GM23338 (cell line): Measurements from ENCODE around the gene CNN3. TPM values are rescaled to one million over a fixed set of nuclear protein-coding genes. Genes with fewer than 3 reads are reported as not detected.

ENCODE experiments used
- ATAC-seq: fragments of 200-7000 bp; cut with Tn5 transposase; 3 replicates; pipeline ENCODE4 v1.9.1; 2020
- DNase-seq: peaks from one replicate; pipeline ENCODE4 v3.0.0-alpha.2; 2015; ENCODE audit warnings: low spot score
- H2AFZ ChIP-seq: fragments of 200-600 bp; sonication (generic); 2 replicates; pipeline ENCODE4 v1.8.0; 2016; ENCODE audit warnings: antibody characterized with exemption, mild to moderate bottlenecking, moderate library complexity
- H3F3A ChIP-seq: fragments of 200-600 bp; sonication (generic); replicated peaks from 2 replicates; pipeline ENCODE4 v1.8.0; 2017; ENCODE audit warnings: antibody characterized with exemption, mixed run types, low read depth
- H3K27ac ChIP-seq: fragments of 200-600 bp; sonication (generic); 2 replicates; pipeline ENCODE4 v1.6.1; 2016; ENCODE audit warnings: low read depth
- H3K27me3 ChIP-seq: fragments of 200-600 bp; sonication (generic); 2 replicates; pipeline ENCODE4 v1.8.0; 2016; ENCODE audit warnings: mild to moderate bottlenecking, mixed run types, moderate library complexity; ENCODE audit not compliant: insufficient read depth
- H3K36me3 ChIP-seq: fragments of 200-600 bp; sonication (generic); 2 replicates; pipeline ENCODE4 v1.8.0; 2016; ENCODE audit warnings: mild to moderate bottlenecking; ENCODE audit not compliant: insufficient read depth
- H3K4me1 ChIP-seq: fragments of 200-600 bp; sonication (generic); 2 replicates; pipeline ENCODE4 v1.8.0; 2016; ENCODE audit warnings: mild to moderate bottlenecking, moderate library complexity; ENCODE audit not compliant: insufficient read depth
- H3K4me2 ChIP-seq: fragments of 200-600 bp; sonication (generic); 2 replicates; pipeline ENCODE4 v1.7.1; 2017; ENCODE audit warnings: mixed run types
- H3K4me3 ChIP-seq: fragments of 200-600 bp; sonication (generic); 2 replicates; pipeline ENCODE4 v1.6.1; 2016; ENCODE audit warnings: mixed run types
- H3K79me2 ChIP-seq: fragments of 200-600 bp; sonication (generic); replicated peaks from 2 replicates; pipeline ENCODE4 v1.8.0; 2017; ENCODE audit warnings: mild to moderate bottlenecking; ENCODE audit not compliant: insufficient read depth
- H3K9me2 ChIP-seq: fragments of 200-600 bp; sonication (generic); 2 replicates; pipeline ENCODE4 v1.8.0; 2017; ENCODE audit not compliant: insufficient read depth
- H4K20me1 ChIP-seq: fragments of 200-600 bp; sonication (generic); replicated peaks from 2 replicates; pipeline ENCODE4 v1.8.0; 2017; ENCODE audit warnings: mild to moderate bottlenecking; ENCODE audit not compliant: insufficient read depth
- H3K27ac Mint-ChIP-seq: 2 replicates; pipeline ENCODE4 v1.8.0; 2020; ENCODE audit warnings: inconsistent platforms, mild to moderate bottlenecking, moderate library complexity, mixed read lengths
- H3K27me3 Mint-ChIP-seq: 3 replicates; pipeline ENCODE4 v1.8.0; 2022; ENCODE audit warnings: low read depth, mild to moderate bottlenecking, moderate library complexity, mixed read lengths, inconsistent platforms; ENCODE audit not compliant: insufficient read depth, poor library complexity
- H3K36me3 Mint-ChIP-seq: 3 replicates; pipeline ENCODE4 v1.8.0; 2021; ENCODE audit warnings: low read depth, mild to moderate bottlenecking, inconsistent platforms, moderate library complexity, mixed read lengths
- H3K4me1 Mint-ChIP-seq: 3 replicates; pipeline ENCODE4 v1.8.0; 2020; ENCODE audit warnings: mild to moderate bottlenecking, inconsistent platforms, mixed read lengths
- H3K4me3 Mint-ChIP-seq: 3 replicates; pipeline ENCODE4 v1.8.0; 2021; ENCODE audit warnings: moderate library complexity, mild to moderate bottlenecking, inconsistent platforms, mixed read lengths
- H3K9me3 Mint-ChIP-seq: 3 replicates; pipeline ENCODE4 v1.8.0; 2020; ENCODE audit warnings: moderate library complexity, mild to moderate bottlenecking, inconsistent platforms, mixed read lengths
- CREB1 ChIP-seq: fragments of 250-450 bp; sonication (Bioruptor Pico); IDR thresholded peaks from 2 replicates; pipeline ENCODE4 v1.5.0; 2020; ENCODE audit warnings: low read depth, mild to moderate bottlenecking, moderate library complexity
- EZH2 ChIP-seq: fragments of 200-600 bp; sonication (generic); IDR thresholded peaks from one replicate; pipeline ENCODE4 v1.8.0; 2017; ENCODE audit warnings: antibody characterized with exemption, mild to moderate bottlenecking, low read depth; ENCODE audit not compliant: unreplicated experiment
- EZH2phosphoT487 ChIP-seq: fragments of 200-600 bp; sonication (generic); IDR thresholded peaks from one replicate; pipeline ENCODE4 v1.8.1; 2018; ENCODE audit warnings: antibody characterized with exemption; ENCODE audit not compliant: unreplicated experiment
- JUNB ChIP-seq: IDR thresholded peaks from one replicate; pipeline ENCODE4 v1.6.1; 2016; ENCODE audit warnings: antibody characterized with exemption; ENCODE audit not compliant: unreplicated experiment
- NANOG ChIP-seq: IDR thresholded peaks from 2 replicates; pipeline ENCODE4 v1.6.1; 2016; ENCODE audit warnings: antibody characterized with exemption, borderline replicate concordance
- POLR2AphosphoS5 ChIP-seq: IDR thresholded peaks from 2 replicates; pipeline ENCODE4 v1.6.1; 2016; ENCODE audit warnings: antibody characterized with exemption, low read depth
- REST ChIP-seq: IDR thresholded peaks from one replicate; pipeline ENCODE4 v1.6.1; 2018; ENCODE audit warnings: antibody characterized with exemption; ENCODE audit not compliant: unreplicated experiment
- STAT1 ChIP-seq: IDR thresholded peaks from one replicate; pipeline ENCODE4 v1.6.1; 2016; ENCODE audit warnings: antibody characterized with exemption; ENCODE audit not compliant: unreplicated experiment
- ZNF114 ChIP-seq: fragments of 250-450 bp; sonication (Bioruptor Pico); IDR thresholded peaks from 2 replicates; pipeline ENCODE4 v1.5.0; 2020; ENCODE audit warnings: mild to moderate bottlenecking, moderate library complexity
- ZNF331 ChIP-seq: fragments of 250-450 bp; sonication (Bioruptor Pico); IDR thresholded peaks from 2 replicates; pipeline ENCODE4 v1.5.0; 2020; ENCODE audit warnings: low read depth, mild to moderate bottlenecking, moderate library complexity
- polyA plus RNA-seq: library from polyadenylated mRNA; unstranded; fragments of >200 nt; fragmentation: Nextera tagmentation; extraction: Ambion mirVana; gene quantifications from 2 replicates; pipeline ENCODE4 v1.2.1, GENCODE V29; 2016
- total RNA-seq: library from RNA; depleted of rRNA; stranded (reverse); fragments of >200 nt; shearing (Covaris generic); gene quantifications from 2 replicates; pipeline ENCODE4 v1.2.3, GENCODE V29; 2014
- TF ChIP-seq, protein P1 (sequence below): fragments of 250-450 bp; sonication (Bioruptor Pico); IDR thresholded peaks from 2 replicates; pipeline ENCODE4 v1.5.0; 2020; ENCODE audit warnings: mild to moderate bottlenecking, moderate library complexity
- TF ChIP-seq, protein P2 (sequence below), 2 experiments: fragments of 200-600 bp in 1 of 2; sonication (generic) in 1 of 2; conservative IDR thresholded peaks; 2 replicates each; pipeline versions ENCODE4 v1.5.1 to v1.6.1; 2016 to 2017; ENCODE audit warnings: antibody characterized with exemption in 2 of 2, low read depth in 2 of 2, mild to moderate bottlenecking in 2 of 2, moderate library complexity in 1 of 2
- TF ChIP-seq, protein P3 (sequence below): IDR thresholded peaks from 2 replicates; pipeline ENCODE4 v1.6.1; 2016; ENCODE audit warnings: antibody characterized with exemption

CNN3 gene
- total and polyA plus RNA-seq, 2 experiments from 2014 or later = 220 to 312 TPM

DNA sequence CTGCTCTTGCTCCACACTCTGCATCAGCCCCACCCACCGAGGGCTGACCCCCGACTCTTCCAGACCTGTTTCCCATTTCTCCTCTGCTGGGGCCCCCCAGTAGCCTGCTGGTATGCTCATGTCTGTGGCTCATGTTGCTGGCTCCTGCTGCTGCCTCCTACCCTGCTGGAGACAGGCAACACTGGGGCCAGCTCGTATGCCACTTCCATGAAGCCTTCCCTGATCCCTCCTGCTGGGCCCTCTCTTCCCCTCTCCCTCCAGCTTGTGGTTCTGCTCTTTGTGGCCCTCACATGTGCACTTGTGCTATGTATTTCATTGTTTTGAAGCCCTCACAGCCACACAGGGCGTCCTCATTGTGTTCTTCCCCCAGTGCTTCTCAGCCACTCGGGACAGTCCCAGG, 40.5 kb downstream of the CNN3 start:
- no peaks in the 10 kb centered on the region; the same call in 1 of the 2 replicates for H3F3A ChIP-seq

More for the DNA sequence above, 40.5 kb downstream of the CNN3 start:
- peaks cover 66% of the 10 kb centered on the region for H3K4me1 Mint-ChIP-seq
- H3K9me2 ChIP-seq = no peaks in the 10 kb centered on the region; the same call in 1 of the 2 replicates
- peaks cover 9% of the 10 kb centered on the region for H3K27me3 Mint-ChIP-seq
- no peaks in the 10 kb centered on the region for H4K20me1 ChIP-seq
- no peak overlapping the region for H3K27ac ChIP-seq
- no peak overlapping the region for H3K27ac Mint-ChIP-seq
- DNase-seq (peak; percentile 28), ATAC-seq (peak; percentile 18)
- H3K36me3 ChIP-seq = no peaks in the 10 kb centered on the region
- no peaks in the 10 kb centered on the region for H3K79me2 ChIP-seq
- H3K36me3 Mint-ChIP-seq = no peaks in the 10 kb centered on the region; the same call in 2 of the 3 replicates
- H3K4me3 Mint-ChIP-seq = no peak overlapping the region
- H2AFZ ChIP-seq = no peak overlapping the region
- no peaks in the 10 kb centered on the region for H3K9me3 Mint-ChIP-seq
- peaks cover 39% of the 10 kb centered on the region for H3K4me1 ChIP-seq
- TF ChIP-seq ZNF331 (CRISPR knock-in tag) = no peak
- TF ChIP-seq JUNB = no peak
- no peak for TF ChIP-seq POLR2AphosphoS5
- TF ChIP-seq EZH2 = no peak
- no peak for TF ChIP-seq STAT1
- TF ChIP-seq REST = no peak
- no peak for TF ChIP-seq NANOG
- TF ChIP-seq, protein P1, sequence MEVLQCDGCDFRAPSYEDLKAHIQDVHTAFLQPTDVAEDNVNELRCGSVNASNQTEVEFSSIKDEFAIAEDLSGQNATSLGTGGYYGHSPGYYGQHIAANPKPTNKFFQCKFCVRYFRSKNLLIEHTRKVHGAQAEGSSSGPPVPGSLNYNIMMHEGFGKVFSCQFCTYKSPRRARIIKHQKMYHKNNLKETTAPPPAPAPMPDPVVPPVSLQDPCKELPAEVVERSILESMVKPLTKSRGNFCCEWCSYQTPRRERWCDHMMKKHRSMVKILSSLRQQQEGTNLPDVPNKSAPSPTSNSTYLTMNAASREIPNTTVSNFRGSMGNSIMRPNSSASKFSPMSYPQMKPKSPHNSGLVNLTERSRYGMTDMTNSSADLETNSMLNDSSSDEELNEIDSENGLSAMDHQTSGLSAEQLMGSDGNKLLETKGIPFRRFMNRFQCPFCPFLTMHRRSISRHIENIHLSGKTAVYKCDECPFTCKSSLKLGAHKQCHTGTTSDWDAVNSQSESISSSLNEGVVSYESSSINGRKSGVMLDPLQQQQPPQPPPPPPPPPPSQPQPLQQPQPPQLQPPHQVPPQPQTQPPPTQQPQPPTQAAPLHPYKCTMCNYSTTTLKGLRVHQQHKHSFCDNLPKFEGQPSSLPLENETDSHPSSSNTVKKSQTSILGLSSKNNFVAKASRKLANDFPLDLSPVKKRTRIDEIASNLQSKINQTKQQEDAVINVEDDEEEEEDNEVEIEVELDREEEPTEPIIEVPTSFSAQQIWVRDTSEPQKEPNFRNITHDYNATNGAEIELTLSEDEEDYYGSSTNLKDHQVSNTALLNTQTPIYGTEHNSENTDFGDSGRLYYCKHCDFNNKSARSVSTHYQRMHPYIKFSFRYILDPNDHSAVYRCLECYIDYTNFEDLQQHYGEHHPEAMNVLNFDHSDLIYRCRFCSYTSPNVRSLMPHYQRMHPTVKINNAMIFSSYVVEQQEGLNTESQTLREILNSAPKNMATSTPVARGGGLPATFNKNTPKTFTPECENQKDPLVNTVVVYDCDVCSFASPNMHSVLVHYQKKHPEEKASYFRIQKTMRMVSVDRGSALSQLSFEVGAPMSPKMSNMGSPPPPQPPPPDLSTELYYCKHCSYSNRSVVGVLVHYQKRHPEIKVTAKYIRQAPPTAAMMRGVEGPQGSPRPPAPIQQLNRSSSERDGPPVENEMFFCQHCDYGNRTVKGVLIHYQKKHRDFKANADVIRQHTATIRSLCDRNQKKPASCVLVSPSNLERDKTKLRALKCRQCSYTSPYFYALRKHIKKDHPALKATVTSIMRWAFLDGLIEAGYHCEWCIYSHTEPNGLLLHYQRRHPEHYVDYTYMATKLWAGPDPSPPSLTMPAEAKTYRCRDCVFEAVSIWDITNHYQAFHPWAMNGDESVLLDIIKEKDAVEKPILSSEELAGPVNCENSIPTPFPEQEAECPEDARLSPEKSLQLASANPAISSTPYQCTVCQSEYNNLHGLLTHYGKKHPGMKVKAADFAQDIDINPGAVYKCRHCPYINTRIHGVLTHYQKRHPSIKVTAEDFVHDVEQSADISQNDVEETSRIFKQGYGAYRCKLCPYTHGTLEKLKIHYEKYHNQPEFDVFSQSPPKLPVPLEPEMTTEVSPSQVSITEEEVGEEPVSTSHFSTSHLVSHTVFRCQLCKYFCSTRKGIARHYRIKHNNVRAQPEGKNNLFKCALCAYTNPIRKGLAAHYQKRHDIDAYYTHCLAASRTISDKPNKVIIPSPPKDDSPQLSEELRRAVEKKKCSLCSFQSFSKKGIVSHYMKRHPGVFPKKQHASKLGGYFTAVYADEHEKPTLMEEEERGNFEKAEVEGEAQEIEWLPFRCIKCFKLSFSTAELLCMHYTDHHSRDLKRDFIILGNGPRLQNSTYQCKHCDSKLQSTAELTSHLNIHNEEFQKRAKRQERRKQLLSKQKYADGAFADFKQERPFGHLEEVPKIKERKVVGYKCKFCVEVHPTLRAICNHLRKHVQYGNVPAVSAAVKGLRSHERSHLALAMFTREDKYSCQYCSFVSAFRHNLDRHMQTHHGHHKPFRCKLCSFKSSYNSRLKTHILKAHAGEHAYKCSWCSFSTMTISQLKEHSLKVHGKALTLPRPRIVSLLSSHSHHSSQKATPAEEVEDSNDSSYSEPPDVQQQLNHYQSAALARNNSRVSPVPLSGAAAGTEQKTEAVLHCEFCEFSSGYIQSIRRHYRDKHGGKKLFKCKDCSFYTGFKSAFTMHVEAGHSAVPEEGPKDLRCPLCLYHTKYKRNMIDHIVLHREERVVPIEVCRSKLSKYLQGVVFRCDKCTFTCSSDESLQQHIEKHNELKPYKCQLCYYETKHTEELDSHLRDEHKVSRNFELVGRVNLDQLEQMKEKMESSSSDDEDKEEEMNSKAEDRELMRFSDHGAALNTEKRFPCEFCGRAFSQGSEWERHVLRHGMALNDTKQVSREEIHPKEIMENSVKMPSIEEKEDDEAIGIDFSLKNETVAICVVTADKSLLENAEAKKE (CRISPR knock-in tag) = no peak
- TF ChIP-seq EZH2phosphoT487 = no peak
- no peak for TF ChIP-seq ZNF114 (CRISPR knock-in tag)
- no peak for TF ChIP-seq CREB1 (CRISPR knock-in tag)
- TF ChIP-seq, protein P2, sequence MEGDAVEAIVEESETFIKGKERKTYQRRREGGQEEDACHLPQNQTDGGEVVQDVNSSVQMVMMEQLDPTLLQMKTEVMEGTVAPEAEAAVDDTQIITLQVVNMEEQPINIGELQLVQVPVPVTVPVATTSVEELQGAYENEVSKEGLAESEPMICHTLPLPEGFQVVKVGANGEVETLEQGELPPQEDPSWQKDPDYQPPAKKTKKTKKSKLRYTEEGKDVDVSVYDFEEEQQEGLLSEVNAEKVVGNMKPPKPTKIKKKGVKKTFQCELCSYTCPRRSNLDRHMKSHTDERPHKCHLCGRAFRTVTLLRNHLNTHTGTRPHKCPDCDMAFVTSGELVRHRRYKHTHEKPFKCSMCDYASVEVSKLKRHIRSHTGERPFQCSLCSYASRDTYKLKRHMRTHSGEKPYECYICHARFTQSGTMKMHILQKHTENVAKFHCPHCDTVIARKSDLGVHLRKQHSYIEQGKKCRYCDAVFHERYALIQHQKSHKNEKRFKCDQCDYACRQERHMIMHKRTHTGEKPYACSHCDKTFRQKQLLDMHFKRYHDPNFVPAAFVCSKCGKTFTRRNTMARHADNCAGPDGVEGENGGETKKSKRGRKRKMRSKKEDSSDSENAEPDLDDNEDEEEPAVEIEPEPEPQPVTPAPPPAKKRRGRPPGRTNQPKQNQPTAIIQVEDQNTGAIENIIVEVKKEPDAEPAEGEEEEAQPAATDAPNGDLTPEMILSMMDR (conservative IDR thresholded peaks at IDR 0.05; ENCODE audit: low read depth in 2 of 2) = no peak
- TF ChIP-seq, protein P3, sequence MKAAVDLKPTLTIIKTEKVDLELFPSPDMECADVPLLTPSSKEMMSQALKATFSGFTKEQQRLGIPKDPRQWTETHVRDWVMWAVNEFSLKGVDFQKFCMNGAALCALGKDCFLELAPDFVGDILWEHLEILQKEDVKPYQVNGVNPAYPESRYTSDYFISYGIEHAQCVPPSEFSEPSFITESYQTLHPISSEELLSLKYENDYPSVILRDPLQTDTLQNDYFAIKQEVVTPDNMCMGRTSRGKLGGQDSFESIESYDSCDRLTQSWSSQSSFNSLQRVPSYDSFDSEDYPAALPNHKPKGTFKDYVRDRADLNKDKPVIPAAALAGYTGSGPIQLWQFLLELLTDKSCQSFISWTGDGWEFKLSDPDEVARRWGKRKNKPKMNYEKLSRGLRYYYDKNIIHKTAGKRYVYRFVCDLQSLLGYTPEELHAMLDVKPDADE = no peak
- H3K4me2 ChIP-seq = peak overlapping the region; percentile 45
- no peak overlapping the region for H3K4me3 ChIP-seq
- no peaks in the 10 kb centered on the region for H3K27me3 ChIP-seq
